ENCODE measurements around the gene OSTN. TPM values are rescaled to one million over a fixed set of nuclear protein-coding genes. Genes with fewer than 3 reads are reported as not detected.

The OSTN gene
- total and polyA plus RNA-seq, 9 of the 15 experiments (the other 6 are each of a cell fraction or from before 2014, with no cell fraction given), result not detected

GRCh38 chr3:191236646-191237045 is 37.6 kb downstream of the OSTN start (continued):
- TF ChIP-seq SIRT6 (IDR thresholded peaks at IDR 0.05; ENCODE audit: low read depth, low read length) (no peak), CSDE1 (IDR thresholded peaks at IDR 0.05) (no peak), TAF7 (tag; IDR thresholded peaks at IDR 0.05) (no peak), ZNF717 (CRISPR knock-in tag; IDR thresholded peaks at IDR 0.05) (no peak)

GRCh38 chr3:191237047-191237882 is 38.2 kb downstream of the OSTN start:
- in situ Hi-C loops (cut with MboI) (no loop called here), intact Hi-C loops (cut with micrococcal nuclease) (no loop called here)
- H2AFZ ChIP-seq (ENCODE audit: low read depth, low read length), result no peak overlapping the region
- H3K27me3 ChIP-seq (ENCODE audit: control insufficient read depth in 2 of 2, insufficient read depth in 2 of 2, low read length in 2 of 2), result no peaks in the 10 kb centered on the region
- no peaks in the 10 kb centered on the region for H3K9me1 ChIP-seq (ENCODE audit: control insufficient read depth, insufficient read depth, low read length)
- ChIA-PET CTCF (ENCODE audit: low intra/inter-chr PET ratio) (no interaction called here), POLR2A (no interaction called here)
- no peaks in the 10 kb centered on the region for H3K9me3 ChIP-seq (replicated peaks; ENCODE audit: control insufficient read depth, insufficient read depth, low read depth, low read length)
- FAIRE-seq (no peak), DNase-seq (ENCODE audit: extremely low read depth in 1 of 4, low spot score in 3 of 4) (no peak), ATAC-seq (no peak)
- no peaks in the 10 kb centered on the region for H3K79me2 ChIP-seq (ENCODE audit: control insufficient read depth, insufficient read depth, low read length)
- H3K36me3 ChIP-seq (ENCODE audit: control insufficient read depth, insufficient read depth, low read length), result no peaks in the 10 kb centered on the region
- no peak overlapping the region for H3K4me3 ChIP-seq
- H4K20me1 ChIP-seq (replicated peaks; ENCODE audit: control insufficient read depth, insufficient read depth, low read length), result no peaks in the 10 kb centered on the region
- H3K9ac ChIP-seq (ENCODE audit: insufficient read depth in 1 of 2, low read depth in 2 of 2, low read length in 2 of 2), result no peak overlapping the region
- no peaks in the 10 kb centered on the region for H3K4me1 ChIP-seq (replicated peaks in 1 of 2; ENCODE audit: control insufficient read depth in 2 of 2, insufficient read depth in 2 of 2, low read length in 2 of 2)
- 4% methylated on average over 5 of the region's 5 CpGs for WGBS (ENCODE audit: insufficient coverage, low coverage, missing lambda C conversion rate)
- no TSS peak for BruUV-seq (replicated peaks)
- no peak overlapping the region for H3K4me2 ChIP-seq (ENCODE audit: insufficient read depth, low read length)
- H3K27ac ChIP-seq (ENCODE audit: extremely low read depth, low read depth, low read length), result no peak overlapping the region
- TF ChIP-seq COPS2 (conservative IDR thresholded peaks at IDR 0.05) (no peak), ELF2 (CRISPR knock-in tag; IDR thresholded peaks at IDR 0.05) (no peak), ZNF444 (CRISPR knock-in tag; IDR thresholded peaks at IDR 0.05) (no peak), NCOR1 (IDR thresholded peaks at IDR 0.05) (no peak), ZFPM2 (CRISPR knock-in tag; IDR thresholded peaks at IDR 0.05) (no peak), HOMEZ (CRISPR knock-in tag; IDR thresholded peaks at IDR 0.05) (no peak), ZKSCAN3 (CRISPR knock-in tag; IDR thresholded peaks at IDR 0.05) (no peak), TRIM24 (IDR thresholded peaks at IDR 0.05) (no peak), ZNF224 (CRISPR knock-in tag; IDR thresholded peaks at IDR 0.05) (no peak), SMAD4 (CRISPR knock-in tag; conservative IDR thresholded peaks at IDR 0.05) (no peak), FOXO4 (CRISPR knock-in tag; IDR thresholded peaks at IDR 0.05) (no peak), E4F1 (CRISPR knock-in tag; IDR thresholded peaks at IDR 0.05; ENCODE audit: borderline replicate concordance) (no peak), CHCHD3 (CRISPR knock-in tag; IDR thresholded peaks at IDR 0.05) (no peak), ZC3H8 (IDR thresholded peaks at IDR 0.05) (no peak), SIN3B (IDR thresholded peaks at IDR 0.05; ENCODE audit: low read depth) (no peak)

Data from K562 (cell line).